Activated CD8-positive, alpha-beta memory T cell treated with anti-CD3 and anti-CD28 coated beads for 24 hours (primary cell): ENCODE measurements around the gene HNRNPA0.

Experiments used
- DNase-seq: peaks from one replicate; pipeline ENCODE4 v3.0.0-alpha.2; 2020

HNRNPA0 gene

DNA sequence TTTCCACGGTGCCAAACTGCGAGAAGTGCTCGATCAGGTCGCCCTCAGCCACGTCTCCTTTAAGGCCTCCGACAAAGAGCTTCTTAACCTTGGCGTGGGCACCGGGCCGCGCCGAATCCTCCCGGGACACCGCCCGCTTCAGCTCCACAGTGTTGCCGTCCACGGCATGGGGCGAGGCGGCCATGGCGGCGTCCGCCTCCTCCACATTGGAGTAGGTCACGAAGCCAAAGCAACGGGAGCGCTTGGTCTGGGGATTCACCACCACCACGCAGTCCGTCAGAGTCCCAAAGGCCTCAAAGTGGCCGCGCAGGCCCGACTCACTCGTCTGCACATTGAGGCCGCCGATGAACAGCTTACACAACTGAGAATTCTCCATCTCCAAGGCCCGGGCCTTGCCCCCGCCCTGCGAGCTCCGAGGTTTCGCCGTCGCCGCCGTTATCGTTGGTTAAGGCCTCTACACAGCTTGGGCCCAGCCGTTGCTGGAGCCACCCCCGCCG is 424 bp downstream of the HNRNPA0 start:
- no peak for DNase-seq

- peak; percentile 76 for DNase-seq
These were observed 1.1 kb downstream of the HNRNPA0 start for GRCh38 chr5:137752905-137753690.

DNA sequence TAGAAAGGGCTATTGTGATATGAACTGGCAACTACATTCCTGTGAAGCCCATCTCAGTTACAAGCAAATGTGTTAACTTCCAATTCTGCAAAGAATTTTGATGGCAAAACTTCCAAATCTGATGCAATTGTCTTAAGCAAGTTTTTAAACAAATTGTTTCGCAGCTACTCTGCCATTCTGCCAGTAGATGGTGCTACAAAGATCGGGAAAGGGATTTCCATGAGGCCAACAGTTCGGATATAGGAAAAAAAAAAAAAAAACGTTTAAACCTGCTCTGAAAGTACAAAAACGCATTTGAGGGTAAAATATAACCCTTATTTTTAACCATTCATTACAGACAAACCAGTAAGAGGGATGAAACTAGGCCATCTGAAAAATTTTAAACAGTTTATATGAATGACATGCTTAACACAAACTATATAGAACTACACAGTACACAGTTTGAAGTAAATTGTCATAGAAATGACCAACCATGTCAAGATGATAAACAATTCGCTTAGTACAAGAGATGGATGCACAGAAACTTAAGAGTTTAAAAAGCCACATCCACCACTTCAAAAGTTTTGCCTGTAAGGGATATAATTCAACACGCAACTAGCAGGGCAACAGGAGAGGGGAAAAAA is 2.2 kb downstream of the HNRNPA0 start:
- no peak for DNase-seq

DNA sequence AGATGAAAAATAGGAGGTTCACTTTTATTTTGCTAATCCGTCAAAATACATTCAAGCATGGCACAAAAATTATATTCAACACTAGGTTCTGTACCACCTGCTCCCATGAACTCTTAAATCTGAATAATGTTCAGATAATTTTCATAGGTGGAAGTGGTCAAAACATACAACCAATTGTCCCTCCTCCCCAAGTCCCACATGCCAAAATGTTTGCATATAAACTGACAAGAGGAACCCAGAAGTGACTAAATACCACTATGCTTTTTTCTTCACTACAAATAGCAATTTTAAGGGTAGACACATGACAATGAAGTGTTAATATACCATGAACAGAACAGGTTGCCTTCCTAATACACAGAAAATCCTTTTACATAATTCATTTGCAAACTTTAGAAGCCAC is 3.7 kb downstream of the HNRNPA0 start:
- no peak for DNase-seq

GRCh38 chr5:137747848-137748247 is 6.3 kb downstream of the HNRNPA0 start:
- DNase-seq, result no peak

- DNase-seq, result peak; percentile 65
These were observed 11.0 kb downstream of the HNRNPA0 start for GRCh38 chr5:137743031-137743640.

GRCh38 chr5:137741718-137742117 is 12.4 kb downstream of the HNRNPA0 start:
- no peak for DNase-seq

DNA sequence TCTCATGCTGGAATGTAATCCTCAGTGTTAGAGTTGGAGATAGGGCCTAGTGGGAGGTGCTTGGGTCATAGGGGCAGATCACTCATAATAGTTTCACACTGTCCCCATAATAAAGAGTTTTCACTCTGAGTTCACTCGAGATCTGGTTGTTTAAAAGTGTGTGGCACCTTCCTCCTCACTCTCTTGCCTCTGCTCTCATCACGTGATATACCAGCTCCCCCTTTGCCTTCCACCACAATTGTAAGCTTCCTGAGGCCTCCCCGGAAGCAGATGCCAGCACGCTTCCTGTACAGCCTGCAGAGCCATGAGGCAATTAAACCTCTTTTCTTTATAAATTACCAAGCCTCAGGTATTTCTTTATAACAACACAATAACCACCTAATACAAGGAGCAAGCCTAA is 14.4 kb downstream of the HNRNPA0 start:
- no peak for DNase-seq

- no peak for DNase-seq
These were observed 15.2 kb downstream of the HNRNPA0 start for GRCh38 chr5:137738947-137739346.

DNA sequence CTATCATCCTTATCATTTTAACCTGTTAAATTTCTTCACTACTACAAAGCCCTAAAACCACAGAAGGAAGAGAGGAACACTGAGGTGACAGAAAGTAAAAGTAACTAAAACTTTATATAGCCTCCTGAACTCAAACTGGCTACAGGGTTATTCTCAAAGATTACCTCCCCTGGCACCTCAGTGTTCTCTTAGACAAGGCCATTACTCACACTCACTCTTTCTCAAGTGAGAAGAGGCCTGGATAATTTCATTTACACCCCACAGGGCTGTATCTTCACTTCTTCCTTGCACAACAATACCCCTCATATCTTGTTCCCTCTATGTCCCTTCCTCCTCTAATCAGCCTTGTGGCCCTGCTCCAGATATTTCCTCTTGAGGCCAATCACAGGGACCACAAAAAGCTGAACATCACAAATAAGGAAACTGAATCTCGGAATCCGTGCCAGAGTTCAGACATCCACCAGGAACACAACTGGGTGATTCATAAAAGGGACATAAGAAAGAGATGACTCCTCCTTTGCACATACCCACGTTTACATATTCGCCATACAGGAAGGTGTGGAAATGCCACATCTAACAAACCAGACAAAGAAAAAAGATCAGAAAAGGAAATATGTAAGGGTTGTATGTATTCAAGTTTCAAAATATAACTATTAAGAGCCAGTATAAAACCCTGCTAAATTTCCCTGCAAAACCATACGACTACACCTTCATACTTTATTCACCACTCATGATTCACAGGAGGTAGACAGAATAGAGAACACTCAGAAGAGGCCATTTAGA is 16.6 kb downstream of the HNRNPA0 start:
- peak; percentile 74 for DNase-seq

- DNase-seq, result no peak
These were observed 17.7 kb downstream of the HNRNPA0 start for GRCh38 chr5:137736496-137736895.

GRCh38 chr5:137735555-137736284 is 18.4 kb downstream of the HNRNPA0 start, which contains the start of gene KLHL3:
Gene KLHL3 (minus strand): TSS chr5:137736089. CDS start chr5:137735646, 443 bp downstream.
- DNase-seq, result peak; percentile 75

- peak; percentile 67 for DNase-seq
These were observed 19.1 kb downstream of the HNRNPA0 start for GRCh38 chr5:137734962-137735554.

- no peak for DNase-seq
These were observed 19.8 kb downstream of the HNRNPA0 start for GRCh38 chr5:137734331-137734730.

DNA sequence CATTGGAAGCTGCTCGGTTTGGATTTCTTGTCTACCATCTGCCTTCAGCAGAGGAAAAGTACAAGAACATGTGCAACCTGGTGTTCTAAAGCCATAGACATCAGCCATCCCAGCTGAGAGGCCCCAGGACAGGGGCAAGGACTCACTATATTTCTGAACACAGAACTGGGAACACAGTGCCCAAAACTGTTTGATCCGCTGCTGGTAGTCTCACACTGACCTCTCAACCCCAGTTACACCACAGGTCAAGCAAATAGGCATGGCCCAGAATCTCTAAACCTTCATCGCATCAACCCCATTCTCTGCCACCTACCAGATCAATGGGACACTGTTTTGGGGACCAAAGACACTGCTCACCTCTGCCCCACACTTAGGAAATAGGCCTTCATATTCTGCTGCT is 20.2 kb downstream of the HNRNPA0 start:
- no peak for DNase-seq

DNA sequence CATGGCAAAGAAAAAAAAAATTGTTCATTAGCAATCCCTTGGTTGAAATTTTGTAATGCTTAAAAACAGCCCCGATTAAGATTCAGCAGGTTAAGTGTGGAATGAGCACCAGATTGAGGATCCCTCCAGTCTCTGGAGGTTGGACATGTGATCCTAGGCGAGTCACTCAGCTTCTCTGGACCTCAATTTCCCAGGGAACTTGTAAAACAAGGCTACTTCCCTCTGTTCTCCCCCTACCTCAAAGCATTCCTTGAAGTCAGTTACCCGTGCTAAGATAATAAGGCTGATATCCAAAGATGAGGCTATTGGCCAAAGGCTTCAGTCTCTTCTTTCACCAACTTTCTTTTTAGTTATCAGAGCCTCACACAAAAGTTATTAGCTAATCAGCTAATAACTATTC is 21.2 kb downstream of the HNRNPA0 start:
- DNase-seq, result no peak

- DNase-seq, result no peak
These were observed 23.0 kb downstream of the HNRNPA0 start for GRCh38 chr5:137731176-137731575.

GRCh38 chr5:137730336-137730735 is 23.8 kb downstream of the HNRNPA0 start:
- DNase-seq, result no peak

- DNase-seq, result no peak
These were observed 26.1 kb downstream of the HNRNPA0 start for GRCh38 chr5:137728048-137728447.

DNA sequence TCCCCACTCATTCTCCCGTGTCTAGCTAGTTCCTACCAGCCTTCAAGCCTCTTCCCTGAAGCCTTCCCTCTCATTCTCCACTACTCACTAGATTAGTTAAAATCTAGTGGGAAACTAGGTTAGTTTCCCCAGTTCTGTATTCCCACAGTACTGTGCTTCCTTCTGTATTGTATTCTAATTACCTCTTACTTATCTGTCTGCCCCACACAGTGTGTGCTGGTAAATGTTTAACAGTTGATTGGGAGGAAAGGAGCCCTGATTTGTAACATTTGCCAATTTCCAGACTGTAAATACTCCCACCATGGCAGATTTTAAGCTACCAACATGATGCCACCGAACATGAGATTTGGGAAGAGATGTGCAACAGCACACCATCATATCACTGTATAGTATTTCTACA is 26.5 kb downstream of the HNRNPA0 start:
- DNase-seq, result no peak

DNA sequence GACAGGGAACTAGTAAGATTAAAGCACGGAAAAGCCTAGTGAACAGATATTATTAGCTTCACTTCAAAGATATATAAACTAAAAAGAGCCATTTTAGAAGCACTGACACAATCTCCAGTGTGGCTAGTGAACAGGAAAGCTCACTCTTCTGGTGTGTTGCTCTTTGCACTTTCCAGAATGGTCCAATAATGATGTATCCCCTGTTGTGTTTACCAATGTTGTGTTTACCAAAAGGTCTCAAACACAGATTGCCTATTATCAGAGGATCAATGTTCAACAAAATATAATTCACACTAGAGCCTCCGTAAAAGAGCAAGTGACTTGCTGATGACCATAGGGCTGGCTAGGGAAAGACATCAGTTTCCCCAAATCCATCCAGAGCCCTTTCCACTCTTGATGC is 29.9 kb downstream of the HNRNPA0 start:
- DNase-seq, result no peak

DNA sequence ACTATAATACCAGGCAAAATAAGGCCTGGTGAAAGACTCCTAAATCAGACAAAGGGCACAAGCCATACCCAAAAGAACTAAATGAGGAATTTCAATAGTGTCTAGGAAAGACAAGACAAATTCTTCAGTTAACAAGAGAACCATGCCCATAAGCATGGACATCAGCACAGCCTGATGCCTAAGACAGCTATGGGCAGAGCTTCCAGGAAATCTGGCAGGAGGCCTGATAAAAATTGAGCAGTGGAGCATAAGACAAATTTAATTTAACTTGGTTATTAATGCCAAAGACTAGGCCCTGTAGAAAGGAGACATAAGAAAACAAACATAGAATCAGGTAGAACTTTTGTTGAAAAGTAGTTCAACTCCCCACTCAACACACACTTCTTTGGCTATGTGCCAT is 35.6 kb downstream of the HNRNPA0 start:
- DNase-seq, result no peak
